ENCODE measurements around the gene AOPEP.
"Not testable (repeated sequence)": the region's sequence is repeated elsewhere in the genome, so short reads cannot be mapped to it uniquely, and the experiment has no call there.

The AOPEP gene

GRCh38 chr9:94826044-94826443 lies 99.5 kb downstream of the AOPEP start:
- no peak overlapping the region for H3K4me3 ChIP-seq
- peak overlapping the region in 12 of 21 experiments; percentile 5 to 76 (median 52) for H3K27ac ChIP-seq

DNA sequence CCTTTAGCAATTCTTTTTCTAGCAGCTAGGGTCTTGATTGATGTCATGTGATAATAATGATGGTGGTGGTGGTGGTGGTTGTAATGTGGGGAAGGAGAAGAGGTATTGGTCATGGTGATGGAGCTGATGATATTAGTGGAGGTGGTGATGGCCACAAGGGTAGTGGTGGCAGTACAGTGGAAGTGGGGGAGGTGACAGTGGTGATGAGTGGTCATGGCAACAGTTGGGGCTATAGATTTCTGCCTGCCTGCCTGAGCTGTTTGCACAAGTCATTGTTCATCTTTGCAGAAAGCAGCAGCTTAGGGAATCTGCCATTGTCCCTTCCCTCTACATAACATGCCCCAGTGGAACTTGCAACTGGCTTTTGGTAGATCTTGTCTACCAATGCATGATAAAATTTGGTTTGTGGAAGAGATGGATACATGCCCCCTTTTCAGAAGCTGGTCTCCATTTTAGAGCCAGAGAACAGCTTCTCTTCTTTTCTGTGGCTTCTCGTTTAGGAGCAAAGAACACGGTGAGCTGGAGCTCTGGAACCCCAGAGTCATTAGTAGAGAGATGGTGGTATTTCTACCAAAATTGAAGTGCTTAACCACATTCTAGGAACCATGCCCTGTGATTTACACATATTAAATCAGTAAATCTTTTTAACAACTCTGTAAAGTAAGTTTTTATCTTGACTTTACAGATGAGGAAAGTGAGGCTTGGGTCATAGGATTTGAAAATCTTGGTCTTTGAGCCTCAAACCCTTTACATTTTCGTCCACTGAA lies 100.3 kb downstream of the AOPEP start:
- H3K27ac ChIP-seq: peak overlapping the region in 10 of 21 experiments; percentile 6 to 71 (median 49)
- H3K4me3 ChIP-seq: no peak overlapping the region

GRCh38 chr9:94827584-94828304 lies 101.2 kb downstream of the AOPEP start:
- H3K4me3 ChIP-seq: no peak overlapping the region
- H3K27ac ChIP-seq: peak overlapping the region in 9 of 21 experiments; percentile 19 to 71 (median 48)

DNA sequence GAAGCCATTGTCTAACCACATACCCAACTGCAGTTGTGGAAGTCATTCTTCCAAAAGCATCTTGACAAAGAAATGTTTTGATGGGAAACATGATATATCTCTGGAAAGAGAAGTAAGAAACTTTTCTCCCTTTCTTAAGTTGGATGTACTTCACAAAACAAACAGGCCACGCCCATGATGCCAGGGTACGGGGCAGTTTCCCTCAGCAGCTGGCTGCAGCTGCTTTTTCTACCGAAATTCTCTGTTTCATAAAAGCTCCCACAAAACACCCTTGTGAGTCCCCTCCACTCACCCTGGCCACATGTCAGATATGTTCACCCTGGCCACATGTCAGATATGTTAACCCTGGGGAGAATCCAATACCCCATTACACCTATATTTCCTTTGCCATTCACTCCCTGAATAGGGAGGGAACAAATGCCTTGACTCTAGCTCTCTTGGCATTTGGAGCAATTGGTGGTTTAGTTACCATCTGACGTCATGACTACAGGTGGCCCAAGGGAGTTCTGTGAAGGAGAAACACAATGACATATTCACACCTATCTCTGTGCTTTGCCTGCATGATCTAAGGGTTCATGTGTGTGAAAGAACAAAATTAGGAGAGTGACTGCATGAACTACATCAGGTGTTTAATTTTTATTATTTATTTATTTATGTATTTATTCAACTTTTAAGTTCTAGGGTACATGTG lies 103.0 kb downstream of the AOPEP start:
- peak overlapping the region in 2 of 21 experiments; percentile 63 to 69 for H3K27ac ChIP-seq
- H3K4me3 ChIP-seq: no peak overlapping the region

GRCh38 chr9:94830071-94830604 lies 103.6 kb downstream of the AOPEP start:
- H3K27ac ChIP-seq: peak overlapping the region in 1 of 21 experiments; percentile 63
- H3K4me3 ChIP-seq: not testable (repeated sequence)

- no peak overlapping the region for H3K27ac ChIP-seq
These were observed 107.3 kb downstream of the AOPEP start for GRCh38 chr9:94833802-94834201.

DNA sequence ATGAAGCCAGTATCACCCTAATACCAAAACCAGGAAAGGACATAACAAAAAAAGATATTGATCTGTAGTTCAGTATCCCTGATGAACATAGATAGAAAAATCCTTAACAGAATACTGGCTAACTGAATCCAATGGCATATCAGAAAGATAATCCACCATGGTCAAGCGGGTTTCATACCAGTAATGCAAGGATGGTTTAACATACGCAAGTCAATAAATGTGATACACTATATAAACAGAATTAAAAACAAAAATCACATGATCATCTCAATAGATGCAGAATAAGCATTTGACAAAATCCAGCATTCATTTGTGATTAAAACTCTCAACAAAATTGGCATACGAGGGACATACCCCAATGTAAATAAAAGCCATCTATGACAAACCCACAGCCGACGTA lies 110.9 kb downstream of the AOPEP start:
- no peak overlapping the region for H3K4me3 ChIP-seq
- no peak overlapping the region for H3K27ac ChIP-seq

More at GRCh38 chr9:94833802-94834201, 107.3 kb downstream of the AOPEP start:
- no peak overlapping the region for H3K4me3 ChIP-seq

DNA sequence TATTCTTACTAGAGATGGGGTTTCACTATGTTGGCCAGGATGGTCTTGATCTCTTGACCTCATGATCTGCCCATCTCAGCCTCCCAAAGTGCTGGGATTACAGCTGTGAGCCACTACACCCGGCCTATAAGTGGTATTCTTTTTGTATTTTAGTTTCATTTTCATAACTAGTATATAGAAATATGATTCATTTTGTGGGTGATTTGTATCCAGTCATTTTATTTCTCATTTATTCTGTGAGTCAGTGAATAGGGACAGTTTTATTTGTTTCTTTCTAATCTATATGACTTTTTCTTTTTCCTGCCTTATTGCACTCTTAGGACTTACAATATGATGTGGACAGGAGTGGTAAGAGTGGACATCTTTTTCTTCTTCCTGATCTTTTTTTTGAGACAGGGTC lies 112.9 kb downstream of the AOPEP start:
- no peak overlapping the region for H3K4me3 ChIP-seq
- H3K27ac ChIP-seq: no peak overlapping the region

- Histone ChIP-seq H3K4me3 (no peak overlapping the region), H3K27ac (no peak overlapping the region)
These were observed 114.2 kb downstream of the AOPEP start for GRCh38 chr9:94840738-94841137.

DNA sequence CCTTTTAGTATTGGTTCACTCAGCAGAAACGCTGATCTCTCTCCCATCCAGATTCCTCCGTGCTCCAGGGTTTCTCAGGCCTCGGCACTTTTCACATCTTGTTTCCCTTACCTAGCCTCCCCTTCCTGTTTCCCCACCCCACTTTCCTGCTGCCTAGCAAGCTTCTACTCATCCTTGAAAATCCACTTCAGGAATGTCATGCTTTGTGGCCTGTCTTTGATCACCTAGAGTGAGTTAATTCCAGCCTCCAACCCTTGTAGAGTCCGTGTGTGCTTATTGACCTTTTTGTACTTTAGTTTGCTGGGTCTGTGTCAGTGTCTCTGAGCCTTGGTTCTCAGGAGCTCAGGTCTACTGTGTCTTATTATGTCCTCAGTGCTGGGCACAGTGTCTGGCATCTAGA lies 116.6 kb downstream of the AOPEP start:
- Histone ChIP-seq H3K4me3 (no peak overlapping the region), H3K27ac (peak overlapping the region in 3 of 21 experiments; percentile 21 to 42 (median 40))

DNA sequence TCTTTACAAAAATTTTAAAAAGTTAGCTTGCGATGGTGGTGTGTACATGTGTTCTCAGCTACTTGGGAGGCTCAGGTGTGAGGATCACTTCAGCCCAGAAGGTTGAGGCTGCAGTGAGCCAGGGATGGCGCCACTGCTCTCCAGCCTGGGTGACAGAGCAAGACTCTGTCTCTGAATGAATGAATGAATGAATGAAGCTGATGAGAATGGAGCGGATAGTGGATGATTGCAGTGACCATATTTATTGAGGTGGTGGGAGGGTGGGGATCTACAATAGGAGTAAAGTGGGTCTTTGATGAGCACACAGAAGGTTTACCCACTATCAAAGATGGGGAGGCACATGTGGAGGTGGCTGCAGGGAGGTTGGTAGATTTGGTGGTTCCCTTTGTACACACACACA lies 120.2 kb downstream of the AOPEP start:
- no peak overlapping the region for H3K4me3 ChIP-seq
- H3K27ac ChIP-seq: peak overlapping the region in 12 of 21 experiments; percentile 19 to 85 (median 72)

GRCh38 chr9:94847486-94847885 lies 121.0 kb downstream of the AOPEP start:
- peak overlapping the region in 17 of 21 experiments; percentile 1 to 85 (median 66) for H3K27ac ChIP-seq
- H3K4me3 ChIP-seq: no peak overlapping the region

- H3K4me3 ChIP-seq: not testable (repeated sequence)
- H3K27ac ChIP-seq: peak overlapping the region in 2 of 21 experiments; percentile 23 to 77
These were observed 122.3 kb downstream of the AOPEP start for GRCh38 chr9:94848791-94849190.

DNA sequence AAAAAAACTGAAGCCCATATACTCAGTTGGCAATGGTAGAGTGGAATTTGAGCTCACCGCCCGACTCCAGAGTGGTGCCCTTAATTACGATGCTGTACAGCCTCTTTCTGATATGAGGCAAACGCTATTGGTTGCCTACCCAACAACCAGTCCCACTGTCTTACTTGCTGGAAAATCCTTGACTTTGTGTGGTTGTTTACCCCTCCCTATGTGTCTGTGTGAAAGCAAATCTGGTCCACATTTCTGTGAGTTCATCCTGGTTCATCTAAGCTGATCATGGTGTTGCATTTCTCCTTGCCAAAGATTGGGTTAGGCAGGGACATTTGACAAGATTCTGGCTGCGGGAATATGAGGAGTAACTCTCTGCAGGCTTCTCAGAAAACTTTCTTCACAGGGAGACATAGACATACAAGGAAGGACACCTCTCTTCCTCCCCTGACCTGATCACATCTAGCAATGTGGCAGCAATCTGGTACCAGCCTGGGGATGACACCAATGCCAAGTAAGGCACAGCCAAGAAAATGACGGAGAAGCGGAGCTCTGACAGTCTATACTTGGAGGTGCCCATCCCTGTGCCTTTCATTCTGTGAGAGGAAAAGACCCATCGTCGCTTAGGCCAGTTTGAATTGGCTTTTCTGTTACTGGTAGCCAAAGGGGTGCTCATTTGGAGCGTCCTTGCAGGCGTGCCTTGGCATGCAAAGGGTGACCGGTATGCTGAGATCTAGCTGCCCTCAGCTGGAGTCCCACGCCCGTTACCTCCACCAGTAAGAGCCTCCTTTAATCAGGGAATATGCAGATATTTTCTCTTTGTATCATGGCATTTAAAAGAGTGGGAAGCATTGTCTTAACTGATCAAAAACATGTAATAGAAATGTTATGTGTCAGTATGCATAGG lies 124.3 kb downstream of the AOPEP start:
- H3K4me3 ChIP-seq: no peak overlapping the region
- H3K27ac ChIP-seq: peak overlapping the region in 13 of 21 experiments; percentile 1 to 70 (median 43)

DNA sequence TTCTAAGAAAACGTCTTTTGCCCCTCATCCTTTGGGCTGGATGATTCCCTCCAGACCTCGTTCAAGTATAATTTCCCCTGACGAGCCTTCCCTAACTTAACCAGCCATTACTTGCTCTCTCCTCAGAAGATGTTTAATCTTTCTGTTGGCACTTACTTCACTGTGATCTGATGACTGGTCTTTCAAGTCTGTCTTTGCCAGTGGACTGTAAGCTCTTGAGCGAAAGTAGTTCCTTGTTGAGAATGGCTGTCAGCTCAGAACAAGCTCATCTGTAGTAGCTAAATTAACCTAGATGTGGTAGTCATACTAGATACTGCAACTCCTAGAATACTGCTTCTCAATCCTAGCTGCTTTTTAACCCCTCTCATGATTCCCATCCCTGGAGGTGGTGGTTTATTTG lies 125.0 kb downstream of the AOPEP start:
- Histone ChIP-seq H3K27ac (peak overlapping the region in 11 of 21 experiments; percentile 2 to 70 (median 50)), H3K4me3 (no peak overlapping the region)

DNA sequence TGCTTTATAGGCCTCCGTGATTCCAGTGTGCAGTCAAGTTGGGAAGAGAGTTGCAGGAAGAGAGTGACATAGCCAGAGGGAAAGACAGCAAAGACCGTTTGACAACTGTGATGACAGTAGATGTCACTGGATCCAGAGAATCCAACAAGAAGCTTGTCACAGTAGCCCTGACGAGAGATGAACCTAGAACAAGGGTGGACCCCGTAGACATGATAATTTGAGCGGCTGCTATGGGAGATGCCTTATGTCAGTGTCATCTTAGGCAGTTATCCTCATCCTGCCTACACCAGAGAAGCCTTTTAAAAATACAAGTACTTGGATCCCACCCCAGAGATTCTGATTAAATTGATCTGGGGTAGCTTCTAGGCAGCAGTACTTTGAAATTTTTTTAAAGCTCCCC lies 125.4 kb downstream of the AOPEP start:
- no peak overlapping the region for H3K4me3 ChIP-seq
- peak overlapping the region in 11 of 21 experiments; percentile 2 to 70 (median 50) for H3K27ac ChIP-seq

DNA sequence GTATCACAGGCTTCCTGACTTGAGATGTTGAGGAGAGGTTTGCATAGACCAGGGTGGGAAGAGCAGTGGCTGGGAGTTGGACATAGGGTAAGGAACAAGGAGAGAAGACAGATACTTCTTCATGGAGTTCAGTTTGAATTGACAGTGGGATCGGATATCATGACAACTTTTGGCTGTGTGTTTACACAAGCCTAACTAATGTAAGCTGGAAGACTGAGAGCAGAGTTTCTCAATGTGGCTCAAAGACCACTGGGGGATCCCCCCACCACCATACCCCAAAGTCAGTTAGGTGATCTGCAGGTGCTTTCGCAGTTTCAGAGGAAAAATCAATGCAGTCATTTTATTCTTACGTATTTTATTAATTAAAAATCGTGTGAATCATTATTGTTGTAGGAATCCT lies 125.9 kb downstream of the AOPEP start:
- no peak overlapping the region for H3K4me3 ChIP-seq

DNA sequence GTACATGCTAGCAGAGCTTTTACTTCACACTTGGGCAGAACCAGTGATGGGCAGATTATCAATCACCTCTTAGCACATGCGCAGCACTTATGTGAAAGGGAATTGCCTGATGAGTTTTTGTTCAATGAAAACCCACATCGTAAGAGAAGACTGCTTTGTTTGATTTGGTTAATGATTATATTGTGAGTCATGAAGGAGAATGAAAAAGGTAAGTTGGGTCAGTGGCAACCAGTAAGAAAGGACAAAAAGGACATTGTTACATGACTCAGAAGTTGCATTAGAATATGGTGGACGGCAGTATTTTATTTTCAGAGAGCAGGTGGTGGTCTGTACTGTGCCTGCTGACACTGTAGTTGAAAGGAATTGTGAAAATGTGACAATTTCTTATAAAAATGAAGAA lies 127.4 kb downstream of the AOPEP start:
- Histone ChIP-seq H3K4me3 (no peak overlapping the region), H3K27ac (peak overlapping the region in 1 of 21 experiments; percentile 12)

More for the DNA sequence above, 125.9 kb downstream of the AOPEP start:
- peak overlapping the region in 4 of 21 experiments; percentile 42 to 70 (median 59) for H3K27ac ChIP-seq

DNA sequence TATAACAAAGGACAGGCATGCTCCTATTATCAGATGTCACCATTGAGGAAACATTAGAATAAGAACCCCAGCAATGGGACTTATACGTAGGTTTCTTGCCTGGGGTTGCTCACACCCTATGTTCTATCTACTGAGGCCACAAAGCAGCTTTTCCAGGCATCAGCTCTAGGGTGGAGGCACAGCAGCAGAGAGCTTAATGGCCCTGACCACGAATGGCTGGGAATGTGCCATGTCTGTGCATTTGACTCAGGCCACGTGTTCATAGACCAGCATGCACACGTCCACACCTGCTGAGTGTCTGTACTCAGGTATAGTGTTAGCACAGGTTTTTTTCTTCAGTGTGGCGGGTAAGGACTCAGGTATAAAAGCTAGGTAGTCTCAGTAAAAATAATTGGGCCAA lies 129.4 kb downstream of the AOPEP start:
- Histone ChIP-seq H3K27ac (peak overlapping the region in 3 of 21 experiments; percentile 6 to 14 (median 8)), H3K4me3 (no peak overlapping the region)
